Ovary (tissue), 9 donors: ENCODE measurements around the gene CABLES1. TPM values are rescaled to one million over a fixed set of nuclear protein-coding genes. Genes with fewer than 3 reads are reported as not detected.

Experiments used
- DNase-seq, 5 donors: peaks; one replicate each; pipeline ENCODE4 v3.0.0-alpha.2; 2019 to 2020
- H3K27ac ChIP-seq, 2 donors: fragments of 200-600 bp; one replicate each; pipeline versions ENCODE4 v1.5.1 to v1.8.0; 2019 to 2022
- H3K27me3 ChIP-seq: fragments of 200-600 bp; one replicate; pipeline ENCODE4 v1.8.0; 2022
- H3K36me3 ChIP-seq: fragments of 200-600 bp; sonication (generic); one replicate; pipeline ENCODE4 v1.5.1; 2019
- H3K4me1 ChIP-seq: one replicate; pipeline ENCODE4 v1.8.1; 2013; ENCODE audit warnings: mild to moderate bottlenecking, moderate library complexity; ENCODE audit not compliant: insufficient read depth
- H3K4me3 ChIP-seq: fragments of 200-600 bp; sonication (generic); one replicate; pipeline ENCODE4 v1.5.1; 2017
- H3K9me3 ChIP-seq, 2 donors: fragments of 200-600 bp in 1 of 2; sonication (generic) in 1 of 2; one replicate each; pipeline versions ENCODE4 v1.5.1 to v1.8.1; 2013 to 2019; ENCODE audit warnings: mild to moderate bottlenecking in 1 of 2, moderate library complexity in 1 of 2
- EP300 ChIP-seq: sonication (generic); formaldehyde crosslinking; IDR thresholded peaks from one replicate; pipeline ENCODE4 v1.6.1; 2017; ENCODE audit warnings: antibody characterized with exemption
- POLR2A ChIP-seq: fragments of 450-650 bp; IDR thresholded peaks from one replicate; pipeline ENCODE4 v1.6.1; 2017; ENCODE audit warnings: antibody characterized with exemption, mild to moderate bottlenecking, moderate library complexity
- WGBS, 3 donors: extraction: QIAGEN DNeasy Blood & Tissue Kit in 1 of 3; methylation state at CpG; one replicate each; pipeline versions ENCODE4 v1.1.5 to v1.1.7; 2013 to 2017; 5-methylcytosine and 5-hydroxymethylcytosine counted together
- intact Hi-C, 4 donors: fragments of 100-400 bp; cut with DNase I; formaldehyde crosslinking; loops; one replicate each; pipeline versions ENCODE4 v1.11.0 to v1.15.1; 2022 to 2023
- polyA plus RNA-seq, 2 donors: library from polyadenylated mRNA; stranded (reverse); fragments of 200-250 nt in 1 of 2; fragments of 350-450 nt in 1 of 2; fragmentation: Illumina TruSeq in 1 of 2; extraction: RNeasy Lipid Tissue Mini Kit (QIAGEN cat#74804) in 1 of 2; gene quantifications; one replicate each; pipeline ENCODE4 v1.2.3, GENCODE V29; 2013 to 2014
- total RNA-seq, 7 donors: library from RNA; depleted of rRNA in 2 of 7; stranded (reverse); fragments of >200 nt in 2 of 7; fragmentation: NEBNext Ultra II Directional in 3 of 7; extraction: Animal tissue kit (Norgen Biotek cat#: 25700) in 3 of 7; gene quantifications; one replicate each; pipeline versions ENCODE4 v1.1.0 to v1.2.4, GENCODE V29; 2016 to 2023
- TF ChIP-seq, protein P1 (sequence below), 3 donors: fragments of 450-650 bp in 2 of 3; fragments of 200-600 bp in 1 of 3; IDR thresholded peaks; one replicate each; pipeline versions ENCODE4 v1.5.1 to v1.8.0; 2016 to 2022; ENCODE audit warnings: antibody characterized with exemption in 3 of 3, mild to moderate bottlenecking in 1 of 3
- donor health status: DM: no; HTN: no; CAD: no; lungs with moderate emphysema.
- donor health status: DM: no; HTN: no; CAD: no.
- donor health status: Bipolar disorder and iron deficiency.
- donor health status: DM: yes; HTN: yes; CAD: no.
- donor health status: DM: no; HTN: no; CAD: no.
- donor health status: DM: yes; HTN: yes; CAD: no.

Gene CABLES1
- total and polyA plus RNA-seq, 9 donors = 2.6 to 8.9 (median 5.3) TPM

GRCh38 chr18:23143815-23144261 lies 8.6 kb downstream of the CABLES1 start:
- intact Hi-C loops = no loop called here
- TF ChIP-seq EP300 (no peak), POLR2A (no peak)
- TF ChIP-seq, protein P1, sequence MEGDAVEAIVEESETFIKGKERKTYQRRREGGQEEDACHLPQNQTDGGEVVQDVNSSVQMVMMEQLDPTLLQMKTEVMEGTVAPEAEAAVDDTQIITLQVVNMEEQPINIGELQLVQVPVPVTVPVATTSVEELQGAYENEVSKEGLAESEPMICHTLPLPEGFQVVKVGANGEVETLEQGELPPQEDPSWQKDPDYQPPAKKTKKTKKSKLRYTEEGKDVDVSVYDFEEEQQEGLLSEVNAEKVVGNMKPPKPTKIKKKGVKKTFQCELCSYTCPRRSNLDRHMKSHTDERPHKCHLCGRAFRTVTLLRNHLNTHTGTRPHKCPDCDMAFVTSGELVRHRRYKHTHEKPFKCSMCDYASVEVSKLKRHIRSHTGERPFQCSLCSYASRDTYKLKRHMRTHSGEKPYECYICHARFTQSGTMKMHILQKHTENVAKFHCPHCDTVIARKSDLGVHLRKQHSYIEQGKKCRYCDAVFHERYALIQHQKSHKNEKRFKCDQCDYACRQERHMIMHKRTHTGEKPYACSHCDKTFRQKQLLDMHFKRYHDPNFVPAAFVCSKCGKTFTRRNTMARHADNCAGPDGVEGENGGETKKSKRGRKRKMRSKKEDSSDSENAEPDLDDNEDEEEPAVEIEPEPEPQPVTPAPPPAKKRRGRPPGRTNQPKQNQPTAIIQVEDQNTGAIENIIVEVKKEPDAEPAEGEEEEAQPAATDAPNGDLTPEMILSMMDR (IDR thresholded peaks at IDR 0.05) = no peak
- Histone ChIP-seq H3K27ac (no peak overlapping the region), H3K4me1 (peaks cover 10% of the 10 kb centered on the region), H3K27me3 (no peaks in the 10 kb centered on the region), H3K9me3 (no peaks in the 10 kb centered on the region), H3K4me3 (no peak overlapping the region), H3K36me3 (no peaks in the 10 kb centered on the region)
- WGBS, 3 donors = 65 to 87% (median 82%) methylated on average over 9 of the region's 9 CpGs
- no peak for DNase-seq

DNA sequence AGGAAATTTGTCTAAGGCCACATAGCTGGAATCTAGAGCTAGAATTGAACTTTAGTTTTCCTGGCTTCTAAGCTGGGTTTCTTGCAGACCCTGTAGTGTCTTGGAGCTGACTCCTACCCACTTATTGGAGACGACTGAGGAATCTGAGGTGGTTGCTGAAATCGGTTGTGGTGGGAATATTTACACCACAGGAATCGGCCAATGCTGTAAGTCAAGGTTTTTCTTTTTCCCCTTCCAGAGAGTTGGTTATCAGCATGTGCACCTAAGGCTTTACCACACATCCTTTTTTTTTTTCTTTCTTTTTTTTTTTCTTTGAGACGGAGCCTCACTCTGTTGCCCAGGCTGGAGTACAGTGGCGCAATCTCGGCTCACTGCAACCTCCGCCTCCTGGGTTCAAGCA lies 9.4 kb downstream of the CABLES1 start:
- H3K4me1 ChIP-seq = peaks cover 10% of the 10 kb centered on the region
- TF ChIP-seq POLR2A = no peak
- no peaks in the 10 kb centered on the region for H3K27me3 ChIP-seq
- no peaks in the 10 kb centered on the region for H3K9me3 ChIP-seq
- intact Hi-C loops = no loop called here
- WGBS, 3 donors = 94 to 96% (median 95%) methylated on average over 7 of the region's 7 CpGs
- H3K36me3 ChIP-seq = no peaks in the 10 kb centered on the region
- no peak for DNase-seq
- no peak overlapping the region for H3K4me3 ChIP-seq
- H3K27ac ChIP-seq = no peak overlapping the region

- Histone ChIP-seq H3K4me3 (no peak overlapping the region), H3K9me3 (no peaks in the 10 kb centered on the region), H3K4me1 (peaks cover 10% of the 10 kb centered on the region), H3K27ac (no peak overlapping the region), H3K36me3 (no peaks in the 10 kb centered on the region), H3K27me3 (no peaks in the 10 kb centered on the region)
- TF ChIP-seq, protein P1 (IDR thresholded peaks at IDR 0.05) = no peak
- TF ChIP-seq EP300 (no peak), POLR2A (no peak)
- DNase-seq = no peak
- intact Hi-C loops = no loop called here
- WGBS, 3 donors = 81 to 85% (median 82%) methylated on average over 5 of the region's 5 CpGs
Observed at GRCh38 chr18:23145621-23146020, 10.3 kb downstream of the CABLES1 start.

GRCh38 chr18:23146861-23147469 lies 11.7 kb downstream of the CABLES1 start:
- Histone ChIP-seq H3K4me3 (no peak overlapping the region), H3K36me3 (no peaks in the 10 kb centered on the region), H3K27ac (no peak overlapping the region), H3K9me3 (no peaks in the 10 kb centered on the region), H3K4me1 (peaks cover 3% of the 10 kb centered on the region), H3K27me3 (no peaks in the 10 kb centered on the region)
- intact Hi-C loops = no loop called here
- no peak for DNase-seq
- TF ChIP-seq EP300 (no peak), POLR2A (no peak)
- TF ChIP-seq, protein P1 (IDR thresholded peaks at IDR 0.05) = no peak
- WGBS, 3 donors = 64 to 76% (median 76%) methylated on average over 11 of the region's 11 CpGs

DNA sequence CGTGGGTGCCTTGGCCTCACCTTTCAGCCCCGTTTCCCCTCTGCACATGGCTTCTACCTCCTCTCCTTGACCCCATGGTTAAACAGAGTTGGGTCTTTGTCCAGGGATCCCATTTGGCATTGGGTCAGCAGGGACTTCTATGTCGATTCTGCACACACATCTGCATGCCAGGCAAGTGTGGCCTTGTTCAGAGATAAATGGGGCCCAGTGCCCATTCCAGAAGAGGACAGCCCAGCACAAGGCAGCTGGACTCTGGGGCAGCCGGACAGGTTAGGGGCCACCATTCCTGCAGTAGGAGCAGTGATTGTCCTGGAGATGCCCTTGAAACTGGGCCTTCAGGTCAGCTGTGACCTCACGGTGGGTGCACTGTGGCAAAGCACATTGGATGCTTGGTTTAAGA lies 13.1 kb downstream of the CABLES1 start:
- Histone ChIP-seq H3K4me3 (no peak overlapping the region), H3K9me3 (no peaks in the 10 kb centered on the region), H3K36me3 (no peaks in the 10 kb centered on the region), H3K27me3 (no peaks in the 10 kb centered on the region), H3K27ac (no peak overlapping the region), H3K4me1 (peaks cover 3% of the 10 kb centered on the region)
- DNase-seq = no peak
- intact Hi-C loops = no loop called here
- WGBS, 3 donors = 92 to 95% (median 94%) methylated on average over 5 of the region's 5 CpGs
- TF ChIP-seq EP300 (no peak), POLR2A (no peak)
- TF ChIP-seq, protein P1 (IDR thresholded peaks at IDR 0.05) = no peak
